ENCODE measurements around the gene GPR137. TPM values are rescaled to one million over a fixed set of nuclear protein-coding genes. Genes with fewer than 3 reads are reported as not detected.

GPR137 gene
- total RNA-seq, 1 experiment from 2014 or later = 20.9 TPM

GRCh38 chr11:64285885-64286800 lies 495 bp downstream of the GPR137 start:
- DNase-seq (ENCODE audit: low spot score) = no peak

GRCh38 chr11:64286801-64287159 lies 1.1 kb downstream of the GPR137 start:
- DNase-seq (ENCODE audit: low spot score) = no peak

GRCh38 chr11:64287676-64288352 lies 2.2 kb downstream of the GPR137 start:
- no peak for DNase-seq (ENCODE audit: low spot score)

- DNase-seq (ENCODE audit: low spot score) = no peak
Observed at GRCh38 chr11:64288353-64288750, 2.7 kb downstream of the GPR137 start.

- no peak for DNase-seq (ENCODE audit: low spot score)
Observed at GRCh38 chr11:64289002-64289564, 3.4 kb downstream of the GPR137 start.

GRCh38 chr11:64290352-64291261 lies 5.0 kb downstream of the GPR137 start:
- DNase-seq (ENCODE audit: low spot score) = no peak

GRCh38 chr11:64291262-64291751 lies 5.7 kb downstream of the GPR137 start, which contains the start of gene KCNK4:
TSS of gene KCNK4 (plus strand) at chr11:64291302. CDS start at chr11:64293019, 1,717 bp downstream.
- no peak for DNase-seq (ENCODE audit: low spot score)

GRCh38 chr11:64291752-64292459 lies 6.3 kb downstream of the GPR137 start:
- no peak for DNase-seq (ENCODE audit: low spot score)

- DNase-seq (ENCODE audit: low spot score) = no peak
Observed at GRCh38 chr11:64292460-64293254, 7.0 kb downstream of the GPR137 start.

GRCh38 chr11:64294774-64295173 lies 9.1 kb downstream of the GPR137 start:
- DNase-seq (ENCODE audit: low spot score) = no peak

GRCh38 chr11:64295760-64296159 lies 10.1 kb downstream of the GPR137 start:
- no peak for DNase-seq (ENCODE audit: low spot score)

- DNase-seq (ENCODE audit: low spot score) = no peak
Observed at GRCh38 chr11:64296236-64296635, 10.6 kb downstream of the GPR137 start.

GRCh38 chr11:64296830-64297698 lies 11.4 kb downstream of the GPR137 start:
- DNase-seq (ENCODE audit: low spot score) = no peak

- no peak for DNase-seq (ENCODE audit: low spot score)
Observed at GRCh38 chr11:64297699-64298358, 12.2 kb downstream of the GPR137 start.

GRCh38 chr11:64298966-64299846 lies 13.6 kb downstream of the GPR137 start:
- DNase-seq (ENCODE audit: low spot score) = no peak

GRCh38 chr11:64299847-64300648 lies 14.4 kb downstream of the GPR137 start, which contains the start of gene CATSPERZ:
TSS of gene CATSPERZ (plus strand) at chr11:64300358. CDS start at chr11:64300411, 53 bp downstream.
- DNase-seq (ENCODE audit: low spot score) = no peak

Data from H4 (cell line).